Limb (tissue), 2 donors: Measurements from ENCODE around the gene EFCAB6.

Source experiments
- DNase-seq, 2 donors: peaks; one replicate each; pipeline ENCODE4 v3.0.0-alpha.2; 2016; ENCODE audit errors: extremely low spot score in 2 of 2

EFCAB6 gene

DNA sequence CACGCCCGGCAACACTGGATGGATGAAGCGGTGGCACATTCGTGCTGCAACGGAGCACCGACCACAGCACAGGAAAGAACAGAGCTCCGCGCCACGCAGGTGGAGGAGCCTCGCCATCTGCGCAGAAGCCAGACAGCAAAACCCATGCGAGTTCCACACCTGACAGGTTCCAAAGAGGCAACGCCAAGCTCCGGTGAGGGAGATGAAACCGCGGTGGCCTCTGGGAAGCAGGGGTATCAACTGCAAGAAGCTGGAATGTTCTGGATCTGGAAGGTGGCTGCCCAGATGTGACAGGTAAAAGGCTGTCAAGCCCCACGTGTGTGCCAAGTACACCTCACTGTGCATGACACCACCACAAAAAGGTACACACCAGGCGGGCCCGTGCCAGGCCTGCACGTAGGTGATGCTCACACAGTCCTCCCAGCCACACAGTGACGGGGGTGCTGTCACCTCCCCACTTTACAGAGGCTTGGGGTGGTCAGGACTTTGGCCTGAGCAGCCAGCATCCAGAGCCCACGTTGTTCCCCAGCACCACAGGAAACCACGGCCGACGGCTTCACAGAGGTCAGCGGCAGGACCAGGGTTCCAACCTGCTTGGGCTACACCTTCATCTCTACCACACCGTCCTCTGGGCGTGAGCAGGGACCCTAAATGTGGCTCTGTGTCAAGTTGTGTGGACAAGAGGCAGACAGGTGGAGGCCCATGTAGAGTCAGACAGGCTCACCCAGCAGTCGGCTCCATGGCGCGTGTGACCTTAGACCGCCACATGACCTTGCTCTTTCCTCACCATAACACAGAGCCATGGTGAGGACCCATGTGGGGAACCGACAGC lies 19.7 kb upstream of the EFCAB6 start:
- no peak for DNase-seq

DNA sequence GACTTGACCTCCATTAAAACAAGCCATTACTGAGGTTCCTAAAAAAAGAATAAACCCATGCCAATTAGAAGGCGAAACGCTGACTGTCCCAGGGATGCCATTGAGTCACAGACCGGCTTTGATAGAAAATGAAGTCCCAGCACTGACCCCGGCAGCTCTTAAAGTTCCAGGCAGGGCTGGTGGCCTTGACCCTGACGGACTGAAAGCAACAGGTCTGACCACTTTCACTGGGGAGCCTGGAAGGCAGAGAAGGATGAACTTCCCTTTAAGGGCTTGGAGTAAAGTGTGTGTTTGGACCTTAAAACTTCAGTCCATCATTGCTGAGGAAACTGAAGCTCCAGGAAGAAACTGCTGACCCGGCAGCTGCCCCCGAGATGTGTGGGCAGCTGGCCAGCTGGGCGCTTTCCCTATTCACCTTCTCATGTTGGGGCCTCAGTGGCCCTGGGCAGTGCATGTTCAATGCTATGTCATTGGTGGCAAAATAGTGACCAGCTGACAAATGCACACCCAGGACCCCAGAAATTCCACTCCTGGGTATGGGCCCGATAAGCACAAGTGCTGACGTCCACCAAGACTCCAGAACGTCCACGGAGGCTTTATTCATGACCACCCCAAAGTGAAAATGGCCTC lies 18.9 kb upstream of the EFCAB6 start:
- no peak for DNase-seq

DNA sequence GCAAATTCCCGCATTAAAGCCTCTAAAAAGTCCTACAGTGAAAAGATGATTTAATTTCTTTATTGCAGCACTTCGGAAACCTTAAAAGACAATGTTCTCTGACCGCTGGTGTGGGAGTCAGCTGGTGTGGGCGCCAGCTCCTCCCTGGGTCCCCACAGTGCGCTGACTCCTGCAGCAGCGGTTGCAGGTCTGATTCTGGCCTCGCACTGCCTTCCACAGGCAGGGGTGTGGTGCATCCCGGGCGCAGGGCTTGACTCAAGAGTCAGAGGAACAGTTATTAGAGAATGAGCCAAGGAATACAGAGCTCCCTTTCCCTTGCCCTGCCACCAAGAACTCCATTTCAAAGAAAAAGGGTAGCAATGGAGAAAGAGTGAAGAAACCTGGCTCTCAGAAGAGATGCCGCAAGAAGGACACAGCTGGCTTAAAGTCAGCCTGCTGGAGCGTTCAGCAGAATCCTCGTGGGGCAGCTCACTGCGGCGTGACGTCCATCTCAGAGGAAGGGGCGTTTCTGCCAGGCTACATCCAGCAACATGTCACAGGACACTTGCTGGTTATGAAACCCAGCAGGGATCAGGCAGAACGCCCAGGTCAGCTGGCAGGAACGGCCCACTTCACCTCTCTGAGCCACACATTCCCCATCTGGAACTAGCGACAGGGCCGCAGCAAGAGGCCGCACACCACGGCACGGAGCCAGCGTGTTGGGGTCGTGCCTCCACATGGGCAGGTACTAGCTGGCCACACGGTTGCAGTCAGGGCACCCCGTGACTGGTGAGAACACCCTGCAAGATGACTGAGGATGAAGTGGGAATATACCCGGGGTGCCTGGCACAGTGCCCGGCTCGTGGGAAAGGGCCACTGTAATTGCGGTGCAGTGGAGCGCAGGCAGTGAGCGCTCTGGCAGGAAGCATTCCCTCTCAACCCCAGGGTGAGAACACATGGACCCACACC lies 18.1 kb upstream of the EFCAB6 start:
- DNase-seq: peak in 1 of 2 donors; percentile 47

DNA sequence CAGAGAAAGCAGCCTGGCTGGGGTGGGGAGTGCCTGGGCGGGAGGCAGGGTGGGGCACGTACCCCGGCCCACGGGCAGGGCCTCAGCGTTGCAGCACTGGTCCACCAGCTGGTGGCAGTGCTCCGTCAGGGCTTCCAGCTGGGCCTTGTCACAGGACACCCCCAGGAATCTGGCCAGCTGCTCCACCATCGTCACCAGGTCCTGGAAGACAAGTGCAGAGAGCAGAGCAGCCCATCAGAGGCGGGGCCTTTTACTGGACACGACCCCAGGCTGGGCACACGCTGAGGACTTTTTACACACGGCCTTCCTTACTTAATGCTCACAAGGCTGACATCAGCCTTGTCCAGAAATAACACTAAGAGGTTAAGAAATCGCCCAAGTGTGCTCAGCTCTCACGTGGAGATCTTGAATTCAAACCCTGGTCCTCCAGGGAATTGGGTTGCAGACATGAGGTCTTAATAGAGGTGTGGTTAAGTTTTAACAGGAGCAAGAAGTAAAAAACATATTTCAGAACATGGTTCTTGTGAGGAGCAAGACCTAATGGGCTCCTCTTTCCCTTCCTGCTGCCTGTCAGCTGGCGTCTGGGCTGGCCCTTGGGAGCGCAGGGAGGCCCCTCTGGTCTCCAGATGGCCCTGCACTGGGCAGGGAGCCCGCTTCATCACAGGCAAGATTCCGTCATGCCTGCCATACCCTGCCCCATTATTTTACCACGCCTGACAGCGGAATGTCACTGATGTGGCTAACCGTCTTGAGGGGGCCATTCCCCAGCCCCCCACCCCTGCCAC lies 17.1 kb upstream of the EFCAB6 start:
- DNase-seq: peak; percentile 79 to 80

DNA sequence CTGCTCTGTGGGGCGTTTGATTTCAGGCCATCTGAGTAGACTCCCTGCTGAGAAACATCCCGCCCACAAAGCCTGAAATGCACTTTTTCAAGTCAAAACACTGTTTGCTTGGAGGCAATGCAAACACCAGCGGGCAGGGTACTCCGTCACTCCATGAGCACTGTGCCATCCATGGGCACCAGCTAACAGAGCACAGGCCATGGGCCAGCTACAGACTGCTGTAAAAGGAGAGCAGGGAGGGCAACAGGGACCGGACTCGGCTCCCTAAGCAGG lies 16.6 kb upstream of the EFCAB6 start:
- DNase-seq: no peak

- peak in 1 of 2 donors; percentile 24 for DNase-seq
These were observed 16.0 kb upstream of the EFCAB6 start for GRCh38 chr22:43827926-43828724.

DNA sequence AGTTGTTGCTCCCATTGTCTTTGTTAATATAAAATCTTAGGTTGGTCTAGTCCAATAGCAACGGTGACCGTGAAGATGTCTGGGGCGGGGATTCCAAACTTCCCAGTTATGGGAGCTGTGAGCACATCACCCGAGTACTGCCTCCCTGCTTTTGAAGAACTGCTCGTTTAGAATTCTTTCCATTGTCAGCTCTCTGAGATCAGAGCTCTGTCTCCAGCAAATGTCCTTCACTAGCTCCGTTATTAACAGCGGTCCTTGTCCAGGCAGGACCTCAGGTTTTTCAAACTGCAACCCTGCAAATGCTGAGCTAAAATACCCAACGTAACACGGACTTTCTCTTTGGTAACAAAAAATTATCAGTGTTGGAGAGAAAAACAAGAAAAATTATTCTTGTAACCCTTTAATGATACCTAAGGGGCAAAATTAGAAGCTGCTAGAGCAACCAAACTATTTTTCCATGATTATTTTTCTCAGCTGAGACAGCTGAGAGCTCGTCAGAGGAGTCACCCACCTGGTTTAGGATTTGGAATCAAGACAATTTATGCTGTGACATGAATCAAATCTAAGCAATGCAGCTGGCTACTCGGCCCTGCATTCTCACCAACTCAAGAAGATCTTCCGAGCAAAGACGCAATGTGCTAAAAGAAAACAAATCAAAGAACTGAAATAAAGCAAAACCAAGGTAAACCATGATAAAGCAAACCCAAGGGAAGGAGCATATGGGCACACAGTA lies 15.1 kb upstream of the EFCAB6 start:
- DNase-seq: no peak

DNA sequence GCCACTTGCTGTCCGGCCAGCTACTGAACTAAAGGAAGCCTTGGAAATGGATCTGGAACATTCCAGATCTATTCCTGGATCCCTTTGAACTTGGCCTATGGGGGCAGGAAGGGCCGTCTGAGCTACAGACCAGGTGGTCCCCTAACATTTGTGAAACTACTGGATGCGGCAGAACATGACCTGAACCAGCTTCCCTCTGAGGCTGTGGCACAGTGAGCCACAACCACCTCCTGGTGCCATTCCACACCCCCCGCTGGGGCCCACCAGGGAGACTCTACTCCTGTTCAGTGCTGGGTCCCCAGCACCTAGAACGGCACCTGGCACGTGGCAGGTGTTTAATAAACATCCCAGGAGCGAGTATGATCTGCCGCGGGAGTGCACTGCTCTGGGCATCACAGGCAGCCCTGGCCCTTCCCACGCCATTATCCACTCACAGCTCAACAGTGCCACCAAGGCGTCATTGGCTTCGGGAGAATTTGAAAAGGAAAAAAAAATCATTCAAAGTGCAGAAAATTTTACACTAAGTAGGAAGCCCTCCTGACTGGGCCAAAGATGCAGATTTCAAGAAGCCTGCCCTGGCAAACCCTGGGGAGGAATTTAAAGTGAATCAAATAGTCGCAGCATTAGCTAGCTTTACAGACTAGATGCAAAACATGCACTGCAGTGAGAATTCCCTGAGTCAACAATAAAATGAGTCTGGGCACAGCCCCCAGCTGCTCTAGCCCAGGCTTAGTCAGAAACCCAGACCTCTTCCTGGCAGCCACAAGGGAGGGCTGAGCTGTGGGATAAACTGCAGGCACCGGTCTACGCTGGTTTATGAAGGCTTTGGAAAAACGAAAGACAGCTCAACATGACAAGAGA lies 14.3 kb upstream of the EFCAB6 start:
- DNase-seq: peak in 1 of 2 donors; percentile 47

DNA sequence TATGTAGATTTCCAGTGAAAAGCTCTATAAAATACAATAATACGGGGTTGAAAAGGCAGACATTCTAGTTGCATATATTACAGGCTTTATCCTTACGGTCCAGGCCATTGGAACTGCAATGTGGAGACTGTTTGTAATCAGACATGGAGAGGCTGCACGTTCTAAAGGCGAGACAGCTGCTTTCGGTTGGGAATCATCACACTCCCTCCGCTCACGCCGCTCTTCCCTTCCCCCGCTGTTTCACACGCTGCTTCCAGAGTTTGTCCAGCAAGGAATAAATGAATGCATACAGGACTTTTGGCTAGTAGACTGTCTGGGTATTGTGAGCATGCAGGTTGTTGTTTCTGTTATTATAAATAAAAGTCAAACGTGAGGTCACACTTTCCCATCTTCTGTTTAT lies 13.5 kb upstream of the EFCAB6 start:
- peak in 1 of 2 donors; percentile 24 for DNase-seq

DNA sequence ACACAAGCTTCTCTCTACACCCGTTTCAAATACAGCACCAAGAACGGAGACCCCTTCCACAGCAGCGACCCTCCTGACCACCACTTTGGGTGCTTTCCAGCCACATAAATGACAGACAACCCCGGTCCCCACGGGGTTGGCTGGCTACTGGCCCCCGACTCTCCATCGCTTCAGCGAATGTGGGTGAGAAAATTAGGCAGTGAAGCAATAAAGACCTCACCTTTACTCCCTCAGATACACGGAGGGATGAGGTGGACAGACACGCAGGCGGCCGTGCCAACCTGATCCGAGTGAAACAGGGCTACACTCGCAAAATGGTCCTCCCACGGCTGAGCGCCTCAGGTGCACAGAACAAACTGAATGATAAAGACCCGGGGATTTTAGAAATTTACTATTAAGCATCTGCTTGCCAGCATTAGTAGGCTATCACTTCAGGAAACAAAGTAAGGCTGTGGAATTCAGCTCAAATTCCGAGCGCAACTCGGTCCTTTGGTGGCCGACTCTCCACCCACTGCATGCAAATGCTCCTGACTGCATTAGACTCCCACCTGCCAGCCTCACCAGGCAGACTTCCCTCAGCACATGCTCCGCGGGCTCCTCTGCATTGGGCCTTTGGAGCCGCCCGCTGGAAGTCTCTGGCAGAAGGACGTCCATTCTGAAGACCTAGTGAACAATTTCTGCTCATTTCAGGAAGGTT lies 12.8 kb upstream of the EFCAB6 start:
- peak in 1 of 2 donors; percentile 28 for DNase-seq

GRCh38 chr22:43823911-43824665 lies 12.0 kb upstream of the EFCAB6 start:
- DNase-seq: peak in 1 of 2 donors; percentile 20

DNA sequence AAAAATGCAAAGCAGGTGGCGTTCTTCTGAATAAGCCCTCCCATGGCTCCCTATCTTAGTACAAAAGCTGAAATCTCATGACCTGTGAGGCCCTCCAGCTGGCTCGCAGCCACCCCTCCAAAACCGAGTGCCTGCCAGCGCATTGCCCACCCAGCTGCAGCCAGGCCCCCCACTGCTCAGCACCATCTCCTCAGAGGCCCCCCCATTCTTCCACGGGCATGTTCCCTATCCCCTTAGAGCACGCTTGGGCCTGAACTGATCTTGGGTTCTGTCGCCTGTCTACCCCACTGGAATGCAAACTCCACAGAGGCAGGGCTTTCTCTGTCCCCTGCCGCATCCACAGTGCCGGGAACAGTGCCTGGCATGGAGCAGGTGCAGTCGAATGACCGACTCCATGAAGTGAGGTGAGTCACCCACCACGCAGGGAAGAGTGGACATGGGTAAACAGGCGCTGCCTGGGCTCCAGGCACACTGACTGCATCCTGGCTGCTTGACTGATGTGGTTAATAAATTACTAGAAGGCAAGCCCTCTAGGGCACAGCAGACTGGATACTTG lies 11.3 kb upstream of the EFCAB6 start:
- peak in 1 of 2 donors; percentile 24 for DNase-seq

DNA sequence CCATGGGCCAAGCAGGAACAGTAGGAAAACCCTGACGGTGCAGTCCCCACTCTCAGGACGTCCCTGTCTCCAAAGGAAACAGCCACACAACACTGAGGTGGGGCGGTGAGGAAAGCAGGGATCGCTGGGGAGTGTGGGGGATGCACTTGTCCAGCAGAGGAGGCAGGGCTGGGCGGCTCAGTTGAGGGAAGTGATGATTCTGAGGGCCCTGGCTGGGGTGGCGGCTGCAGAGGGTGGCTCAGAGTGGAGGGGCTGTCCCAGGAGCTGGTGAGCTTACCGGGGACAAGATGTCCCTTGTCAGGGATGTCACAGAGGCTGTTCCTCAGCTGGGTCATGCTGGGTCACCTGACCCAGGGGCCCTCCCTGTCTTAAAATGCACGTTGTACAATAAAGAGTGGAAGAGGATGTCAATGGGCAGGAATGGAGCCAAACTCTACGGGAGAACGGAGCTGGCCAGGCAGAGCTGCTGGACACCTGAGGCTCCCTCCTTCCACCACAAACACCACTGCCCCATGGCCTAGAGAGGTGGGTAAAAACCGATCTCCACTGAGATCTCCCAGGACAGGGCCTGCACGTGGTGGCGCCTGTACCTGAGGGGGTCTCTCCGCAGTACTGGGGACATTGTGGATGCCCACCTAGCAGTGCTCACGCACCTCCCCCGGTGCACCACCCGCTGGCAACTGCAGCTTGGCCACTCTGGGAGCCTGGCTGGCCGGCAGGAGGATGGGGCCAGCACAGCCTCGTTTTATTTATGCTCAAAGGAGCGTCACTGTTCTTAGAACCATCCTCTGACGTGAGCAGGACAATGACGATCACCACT lies 9.7 kb upstream of the EFCAB6 start:
- DNase-seq: peak in 1 of 2 donors; percentile 12

DNA sequence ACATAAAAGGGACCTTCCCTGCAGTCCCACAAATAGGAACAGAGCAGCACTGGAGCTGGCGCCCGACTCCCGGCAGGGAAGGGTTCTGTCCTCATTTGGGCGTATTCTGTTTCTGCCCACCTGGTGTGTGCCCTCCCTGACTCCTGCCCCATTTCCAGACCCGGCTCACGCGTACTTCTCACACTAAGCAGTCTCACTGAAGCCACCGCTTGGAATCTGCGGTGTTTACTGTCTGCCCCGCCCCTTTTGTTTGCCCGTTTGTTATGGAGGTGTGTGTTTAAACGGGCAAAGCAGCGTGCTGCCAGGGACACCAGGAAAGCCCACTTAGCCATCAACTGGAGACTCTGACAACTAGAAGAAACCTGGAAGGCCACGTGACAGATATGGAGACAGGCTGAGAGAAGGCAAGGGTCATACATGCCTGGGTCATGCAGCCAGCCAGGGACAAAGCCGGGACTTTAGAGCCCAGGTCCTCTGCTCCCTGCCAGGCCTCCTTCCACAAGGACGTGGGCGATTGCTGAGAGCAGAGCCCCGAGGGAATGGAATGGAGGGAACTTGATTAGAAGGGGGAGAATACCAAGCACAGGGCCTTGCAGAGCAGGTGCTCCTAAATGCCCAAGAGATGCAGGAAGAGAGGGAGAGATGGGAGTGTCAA lies 8.7 kb upstream of the EFCAB6 start:
- DNase-seq: peak in 1 of 2 donors; percentile 21

DNA sequence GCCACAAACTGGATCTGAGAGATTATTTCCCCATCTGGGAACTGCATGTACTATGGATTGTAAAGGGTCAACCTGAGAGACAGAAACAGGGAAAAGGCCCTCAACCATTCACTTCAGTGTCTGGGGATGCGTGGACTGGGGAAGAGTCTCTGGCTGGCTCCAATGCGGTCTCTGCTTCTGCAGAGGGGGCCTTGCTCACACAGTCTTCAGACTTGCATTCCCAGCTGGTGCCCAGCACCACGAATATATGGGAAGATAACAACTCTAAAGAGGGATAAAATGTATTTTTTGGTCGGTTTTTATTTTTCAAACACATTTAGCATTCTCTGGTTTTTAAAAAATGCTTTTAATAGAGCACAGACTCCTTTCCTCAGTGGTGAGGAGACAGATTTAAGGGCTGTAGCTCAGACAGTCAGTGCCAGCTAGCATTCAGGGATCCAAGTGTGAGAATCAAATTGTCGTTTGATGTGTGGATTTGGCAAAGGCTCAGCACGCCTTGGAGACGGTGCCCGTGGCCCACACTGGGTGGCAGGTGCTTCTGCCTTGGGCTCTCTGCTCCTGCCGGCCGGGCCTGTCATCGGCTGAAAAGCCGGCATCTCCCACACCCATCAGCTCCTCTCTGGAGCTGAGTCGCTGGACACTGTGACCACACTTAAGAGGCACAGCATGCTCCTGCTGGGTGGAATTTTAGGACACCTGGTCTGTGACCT lies 8.0 kb upstream of the EFCAB6 start:
- DNase-seq: peak in 1 of 2 donors; percentile 20
